Lower leg skin (tissue), 3 donors: ENCODE results near the gene NKAIN2.

Source experiments
- CTCF ChIP-seq, 3 donors: fragments of 450-650 bp; IDR thresholded peaks; one replicate each; pipeline ENCODE4 v1.5.1; 2016; ENCODE audit warnings: antibody characterized with exemption in 3 of 3, mild to moderate bottlenecking in 3 of 3, moderate library complexity in 2 of 3
- POLR2A ChIP-seq, 2 donors: fragments of 450-650 bp; IDR thresholded peaks; one replicate each; pipeline ENCODE4 v1.6.1; 2016 to 2017; ENCODE audit warnings: antibody characterized with exemption in 2 of 2, mild to moderate bottlenecking in 1 of 2, moderate library complexity in 1 of 2

- TF ChIP-seq CTCF (IDR thresholded peaks at IDR 0.05) (no peak), POLR2A (IDR thresholded peaks at IDR 0.05) (no peak)
Observed at GRCh38 chr6:124822204-124822613, 1018.5 kb downstream of the NKAIN2 start.
